GM21737 (cell line): ENCODE measurements around the gene CBX3.
"Not testable (repeated sequence)": the region's sequence is repeated elsewhere in the genome, so short reads cannot be mapped to it uniquely, and the experiment has no call there.

Experiments
- ATAC-seq: cut with Tn5 transposase; IDR thresholded peaks from one replicate; pipeline ENCODE4 v1.9.1; 2021; ENCODE audit warnings: mild to moderate bottlenecking, moderate library complexity; ENCODE audit not compliant: unreplicated experiment

The CBX3 gene

GRCh38 chr7:26169271-26169670, 32.3 kb upstream of the CBX3 start:
- no peak for ATAC-seq

- no peak for ATAC-seq
Observed at GRCh38 chr7:26170663-26171062, 30.9 kb upstream of the CBX3 start.

- ATAC-seq, result no peak
Observed at GRCh38 chr7:26171601-26172000, 29.9 kb upstream of the CBX3 start.

GRCh38 chr7:26172048-26172447, 29.5 kb upstream of the CBX3 start:
- no peak for ATAC-seq

DNA sequence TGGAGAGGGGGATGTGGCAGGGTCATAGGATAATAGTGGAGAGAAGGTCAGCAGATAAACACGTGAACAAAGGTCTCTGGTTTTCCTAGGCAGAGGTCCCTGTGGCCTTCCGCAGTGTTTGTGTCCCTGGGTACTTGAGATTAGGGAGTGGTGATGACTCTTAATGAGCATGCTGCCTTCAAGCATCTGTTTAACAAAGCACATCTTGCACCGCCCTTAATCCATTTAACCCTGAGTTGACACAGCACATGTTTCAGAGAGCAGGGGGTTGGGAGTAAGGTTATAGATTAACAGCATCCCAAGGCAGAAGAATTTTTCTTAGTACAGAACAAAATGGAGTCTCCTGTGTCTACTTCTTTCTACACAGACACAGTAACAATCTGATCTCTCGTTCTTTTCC, 25.6 kb upstream of the CBX3 start:
- ATAC-seq, result not testable (repeated sequence)

DNA sequence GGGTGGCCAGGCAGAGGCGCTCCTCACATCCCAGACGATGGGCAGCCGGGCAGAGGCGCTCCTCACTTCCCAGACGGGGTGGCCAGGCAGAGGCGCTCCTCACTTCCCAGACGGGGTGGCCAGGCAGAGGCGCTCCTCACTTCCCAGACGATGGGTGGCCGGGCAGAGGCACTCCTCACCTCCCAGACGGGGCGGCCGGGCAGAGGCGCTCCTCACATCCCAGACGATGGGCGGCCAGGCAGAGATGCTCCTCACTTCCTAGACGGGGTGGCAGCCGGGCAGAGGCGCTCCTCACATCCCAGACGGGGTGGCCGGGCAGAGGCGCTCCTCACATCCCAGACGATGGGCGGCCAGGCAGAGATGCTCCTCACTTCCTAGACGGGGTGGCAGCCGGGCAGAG, 24.8 kb upstream of the CBX3 start:
- not testable (repeated sequence) for ATAC-seq

GRCh38 chr7:26177269-26177668, 24.3 kb upstream of the CBX3 start:
- ATAC-seq, result not testable (repeated sequence)

- no peak for ATAC-seq
Observed at GRCh38 chr7:26178272-26178960, 23.1 kb upstream of the CBX3 start.

DNA sequence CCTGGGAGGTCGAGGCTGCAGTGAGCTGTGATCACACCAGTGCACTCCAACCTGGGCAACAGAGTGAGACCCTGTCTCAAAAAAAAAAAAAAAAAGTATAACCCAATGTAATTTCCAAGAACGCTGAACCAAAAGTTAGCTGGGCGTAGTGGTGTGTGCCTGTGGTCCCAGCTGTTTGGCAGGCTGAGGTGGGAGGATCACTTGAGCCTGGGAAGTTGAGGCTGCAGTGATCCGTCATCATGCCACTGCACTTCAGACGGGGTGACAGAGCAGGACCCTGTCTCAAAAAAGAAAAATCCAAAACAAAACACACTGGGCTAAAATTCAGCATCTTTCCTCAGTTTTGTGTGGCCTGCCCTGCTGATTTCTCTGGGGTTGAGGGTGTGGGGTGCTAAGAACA, 22.1 kb upstream of the CBX3 start:
- no peak for ATAC-seq

GRCh38 chr7:26179826-26180497, 21.6 kb upstream of the CBX3 start:
- ATAC-seq, result no peak

- ATAC-seq, result no peak
Observed at GRCh38 chr7:26180792-26181198, 20.8 kb upstream of the CBX3 start.

GRCh38 chr7:26181474-26182227, 19.9 kb upstream of the CBX3 start:
- ATAC-seq, result no peak

DNA sequence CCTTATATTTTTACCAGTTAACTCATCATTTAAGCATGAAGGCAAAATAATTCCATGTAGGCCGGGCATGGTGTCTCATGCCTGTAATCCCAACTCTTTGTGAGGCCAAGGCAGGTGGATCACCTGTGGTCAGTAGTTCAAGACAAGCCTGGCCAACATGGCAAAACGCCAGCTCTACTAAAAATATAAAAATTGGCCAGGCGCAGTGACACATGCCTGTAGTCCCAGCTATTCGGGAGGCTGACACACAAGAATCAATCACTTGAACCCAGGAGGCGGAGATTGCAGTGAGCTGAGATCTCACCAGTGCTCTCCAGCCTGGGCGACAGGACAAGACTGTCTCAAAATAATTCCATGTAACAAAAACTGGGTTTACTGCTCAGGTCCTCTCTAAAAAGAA, 19.3 kb upstream of the CBX3 start:
- no peak for ATAC-seq

GRCh38 chr7:26182706-26183105, 18.8 kb upstream of the CBX3 start:
- ATAC-seq, result no peak

- no peak for ATAC-seq
Observed at GRCh38 chr7:26183545-26184280, 17.8 kb upstream of the CBX3 start.

DNA sequence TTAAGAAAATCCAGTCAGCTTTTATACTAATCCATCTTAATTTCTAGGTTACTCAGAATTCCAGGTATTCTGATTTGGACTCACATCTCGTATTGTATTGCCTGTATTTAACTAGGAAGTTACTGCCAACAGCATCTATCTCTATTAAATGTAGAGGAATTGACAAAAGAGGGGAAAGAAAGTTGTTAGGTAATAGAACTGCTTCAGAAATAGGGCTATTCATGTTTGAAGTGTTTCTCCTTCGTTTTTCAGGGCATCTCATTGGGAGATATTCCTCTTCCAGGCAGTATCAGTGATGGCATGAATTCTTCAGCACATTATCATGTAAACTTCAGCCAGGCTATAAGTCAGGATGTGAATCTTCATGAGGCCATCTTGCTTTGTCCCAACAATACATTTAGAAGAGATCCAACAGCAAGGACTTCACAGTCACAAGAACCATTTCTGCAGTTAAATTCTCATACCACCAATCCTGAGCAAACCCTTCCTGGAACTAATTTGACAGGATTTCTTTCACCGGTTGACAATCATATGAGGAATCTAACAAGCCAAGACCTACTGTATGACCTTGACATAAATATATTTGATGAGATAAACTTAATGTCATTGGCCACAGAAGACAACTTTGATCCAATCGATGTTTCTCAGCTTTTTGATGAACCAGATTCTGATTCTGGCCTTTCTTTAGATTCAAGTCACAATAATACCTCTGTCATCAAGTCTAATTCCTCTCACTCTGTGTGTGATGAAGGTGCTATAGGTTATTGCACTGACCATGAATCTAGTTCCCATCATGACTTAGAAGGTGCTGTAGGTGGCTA, 17.1 kb upstream of the CBX3 start:
- not testable (repeated sequence) for ATAC-seq

DNA sequence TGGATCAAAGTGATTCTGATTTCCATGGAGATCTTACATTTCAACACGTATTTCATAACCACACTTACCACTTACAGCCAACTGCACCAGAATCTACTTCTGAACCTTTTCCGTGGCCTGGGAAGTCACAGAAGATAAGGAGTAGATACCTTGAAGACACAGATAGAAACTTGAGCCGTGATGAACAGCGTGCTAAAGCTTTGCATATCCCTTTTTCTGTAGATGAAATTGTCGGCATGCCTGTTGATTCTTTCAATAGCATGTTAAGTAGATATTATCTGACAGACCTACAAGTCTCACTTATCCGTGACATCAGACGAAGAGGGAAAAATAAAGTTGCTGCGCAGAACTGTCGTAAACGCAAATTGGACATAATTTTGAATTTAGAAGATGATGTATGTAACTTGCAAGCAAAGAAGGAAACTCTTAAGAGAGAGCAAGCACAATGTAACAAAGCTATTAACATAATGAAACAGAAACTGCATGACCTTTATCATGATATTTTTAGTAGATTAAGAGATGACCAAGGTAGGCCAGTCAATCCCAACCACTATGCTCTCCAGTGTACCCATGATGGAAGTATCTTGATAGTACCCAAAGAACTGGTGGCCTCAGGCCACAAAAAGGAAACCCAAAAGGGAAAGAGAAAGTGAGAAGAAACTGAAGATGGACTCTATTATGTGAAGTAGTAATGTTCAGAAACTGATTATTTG, 16.3 kb upstream of the CBX3 start:
- peak; percentile 37 for ATAC-seq

GRCh38 chr7:26185844-26186180, 15.7 kb upstream of the CBX3 start:
- ATAC-seq, result no peak

- ATAC-seq, result no peak
Observed at GRCh38 chr7:26186364-26187311, 14.9 kb upstream of the CBX3 start.
